Kidney glomerular epithelial cell (primary cell): Measurements from ENCODE around the gene NELFB.

ENCODE experiments used
- DNase-seq: peaks from one replicate; lab custom pipeline; 2025; lab: John Stamatoyannopoulos, UW

Gene NELFB

DNA sequence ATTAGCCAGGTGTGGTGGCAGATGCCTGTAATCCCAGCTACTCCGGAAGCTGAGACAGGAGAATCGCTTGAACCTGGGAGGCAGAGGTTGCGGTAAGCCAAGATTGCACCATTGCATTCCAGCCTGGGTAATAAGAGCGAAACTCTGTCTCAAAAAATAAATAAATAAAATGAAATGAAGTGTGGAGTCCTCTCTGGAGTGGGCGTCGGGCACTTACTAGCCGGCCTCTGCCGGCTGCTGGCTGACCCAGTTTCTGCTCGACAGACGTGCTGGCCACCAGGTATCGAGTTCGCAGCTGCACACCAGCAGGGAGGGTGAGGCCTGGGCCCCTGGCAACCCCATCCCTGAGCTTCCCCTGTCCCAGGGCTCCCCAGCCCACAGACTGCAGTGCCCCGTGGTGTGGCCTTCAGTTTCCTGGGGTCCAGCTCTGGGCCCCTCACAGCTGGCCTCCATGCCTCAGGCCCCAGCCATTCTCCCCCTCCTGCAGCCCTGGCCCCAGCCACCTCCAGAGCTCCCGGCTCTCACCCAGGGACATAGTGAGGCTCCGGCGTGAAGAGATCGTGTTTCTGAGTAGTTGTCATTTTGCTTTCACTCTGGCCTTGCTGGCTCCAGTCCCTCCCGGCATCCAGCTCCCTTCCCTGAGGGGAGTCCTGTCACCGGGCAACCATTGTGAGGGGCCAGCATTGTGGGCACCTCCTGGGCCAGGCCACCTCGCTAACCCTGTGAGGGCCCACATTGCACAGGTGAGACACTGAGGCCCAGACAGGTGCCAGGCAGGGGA, 7.8 kb upstream of the NELFB start:
- no peak for DNase-seq

DNA sequence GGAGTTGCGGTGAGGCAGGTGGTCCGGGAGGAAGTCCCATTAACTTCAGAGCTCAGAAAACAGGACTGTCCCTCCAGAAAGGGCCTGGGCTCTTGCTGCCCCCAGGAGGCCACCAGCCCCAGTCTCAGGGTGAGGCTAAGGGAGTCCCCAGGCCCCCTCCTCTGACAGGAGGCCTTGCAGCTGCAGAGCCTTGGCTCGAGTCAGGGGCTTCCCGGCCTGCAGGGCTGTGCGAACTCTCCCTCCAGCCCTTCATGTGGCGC, 7.3 kb upstream of the NELFB start:
- DNase-seq: no peak

DNA sequence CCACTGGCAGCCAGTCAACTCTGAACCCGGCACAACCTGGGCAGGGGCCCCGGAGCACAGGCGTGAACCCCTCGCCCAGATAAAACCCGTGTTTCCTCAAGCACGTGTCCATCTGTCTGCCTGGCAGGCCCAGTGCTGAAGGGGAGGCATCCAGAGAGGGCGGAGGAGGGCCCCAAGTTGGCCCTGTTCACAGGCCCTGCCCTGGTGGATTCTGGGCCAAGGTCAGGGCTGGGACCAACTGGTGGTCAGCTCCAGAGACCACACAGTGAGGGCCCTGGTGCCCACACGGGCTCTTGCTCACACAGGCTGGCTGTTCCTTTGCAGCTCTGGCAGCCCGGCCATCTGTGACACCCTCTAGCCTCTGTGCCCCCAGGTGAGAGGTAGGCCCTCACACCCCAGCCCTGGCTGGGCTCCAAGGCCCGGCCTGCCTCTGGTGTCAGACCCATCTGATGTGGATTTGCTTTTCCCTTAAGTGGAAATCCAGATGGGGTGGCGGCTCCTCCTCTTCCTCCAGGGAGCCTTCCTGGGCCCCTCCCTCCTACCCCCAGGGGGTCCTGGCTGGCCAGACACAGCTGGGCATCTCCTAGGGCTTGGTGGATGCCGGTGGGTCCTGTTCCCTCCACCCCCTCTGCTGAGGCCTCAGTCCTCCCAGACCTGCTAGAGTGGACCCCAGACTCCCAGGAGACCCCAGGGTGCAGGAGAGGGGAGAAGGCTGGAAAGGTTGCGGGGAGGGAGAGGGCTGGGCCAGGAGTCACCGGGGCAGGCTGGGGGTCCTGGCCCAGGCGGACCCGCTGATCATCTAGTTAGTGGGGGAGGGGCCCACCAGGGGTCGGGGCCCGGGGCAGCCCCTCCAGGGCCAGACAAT, 4.6 kb upstream of the NELFB start:
- no peak for DNase-seq

DNA sequence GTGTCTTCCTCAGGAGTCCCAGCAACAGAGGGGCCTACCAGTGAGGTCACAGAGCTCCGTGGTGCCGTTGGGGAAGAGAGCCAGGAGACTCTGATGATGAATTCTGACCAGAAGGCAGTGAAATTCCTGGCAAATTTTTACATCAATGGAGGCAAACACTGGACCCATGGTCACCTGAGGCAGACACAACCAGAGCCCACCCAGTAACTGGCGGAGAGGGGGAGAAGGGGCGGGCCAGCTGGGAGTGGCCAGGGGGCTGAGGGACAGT, 4.0 kb upstream of the NELFB start, which contains the start of gene STPG3:
Gene STPG3 (plus strand): TSS at position 93 of the 268 bp plus-strand sequence. CDS start 1 bp downstream, at position 94.
- DNase-seq: no peak

DNA sequence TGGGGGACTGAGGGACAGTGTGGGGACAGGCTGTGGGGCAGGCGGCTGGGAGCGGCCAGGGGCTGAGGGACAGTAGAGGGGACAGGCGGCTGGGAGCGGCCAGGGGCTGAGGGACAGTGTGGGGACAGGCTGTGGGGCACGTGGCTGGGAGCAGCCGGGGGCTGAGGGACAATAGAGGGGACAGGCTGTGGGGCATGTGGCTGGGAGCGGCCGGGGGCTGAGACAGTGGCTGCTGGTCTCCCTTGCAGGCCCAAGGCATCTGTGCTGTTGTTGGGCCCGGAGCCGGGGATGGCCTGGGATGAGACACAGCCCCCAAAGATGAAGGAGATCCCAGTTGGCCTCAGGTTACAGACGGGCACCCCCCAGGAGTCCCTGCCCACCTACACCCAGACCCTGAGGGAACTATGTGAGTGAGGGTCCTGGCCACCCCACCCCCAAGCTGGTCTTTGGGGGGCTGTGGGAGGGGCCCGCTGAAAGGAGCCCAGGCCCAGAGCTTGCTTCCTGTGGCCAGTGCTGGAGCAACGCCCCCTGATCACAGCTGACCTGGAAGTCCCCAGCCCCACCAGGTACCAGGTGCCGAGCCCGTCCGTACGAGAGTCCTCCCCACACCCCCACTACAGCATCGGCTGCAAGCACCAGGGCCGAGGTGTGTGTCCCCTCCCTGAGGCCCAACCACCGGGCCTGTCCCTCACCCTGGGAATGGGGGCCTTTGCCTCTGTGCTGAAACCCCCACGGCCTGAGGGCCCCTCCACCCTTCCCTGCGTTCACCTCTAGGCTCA, 3.4 kb upstream of the NELFB start:
- DNase-seq: no peak

DNA sequence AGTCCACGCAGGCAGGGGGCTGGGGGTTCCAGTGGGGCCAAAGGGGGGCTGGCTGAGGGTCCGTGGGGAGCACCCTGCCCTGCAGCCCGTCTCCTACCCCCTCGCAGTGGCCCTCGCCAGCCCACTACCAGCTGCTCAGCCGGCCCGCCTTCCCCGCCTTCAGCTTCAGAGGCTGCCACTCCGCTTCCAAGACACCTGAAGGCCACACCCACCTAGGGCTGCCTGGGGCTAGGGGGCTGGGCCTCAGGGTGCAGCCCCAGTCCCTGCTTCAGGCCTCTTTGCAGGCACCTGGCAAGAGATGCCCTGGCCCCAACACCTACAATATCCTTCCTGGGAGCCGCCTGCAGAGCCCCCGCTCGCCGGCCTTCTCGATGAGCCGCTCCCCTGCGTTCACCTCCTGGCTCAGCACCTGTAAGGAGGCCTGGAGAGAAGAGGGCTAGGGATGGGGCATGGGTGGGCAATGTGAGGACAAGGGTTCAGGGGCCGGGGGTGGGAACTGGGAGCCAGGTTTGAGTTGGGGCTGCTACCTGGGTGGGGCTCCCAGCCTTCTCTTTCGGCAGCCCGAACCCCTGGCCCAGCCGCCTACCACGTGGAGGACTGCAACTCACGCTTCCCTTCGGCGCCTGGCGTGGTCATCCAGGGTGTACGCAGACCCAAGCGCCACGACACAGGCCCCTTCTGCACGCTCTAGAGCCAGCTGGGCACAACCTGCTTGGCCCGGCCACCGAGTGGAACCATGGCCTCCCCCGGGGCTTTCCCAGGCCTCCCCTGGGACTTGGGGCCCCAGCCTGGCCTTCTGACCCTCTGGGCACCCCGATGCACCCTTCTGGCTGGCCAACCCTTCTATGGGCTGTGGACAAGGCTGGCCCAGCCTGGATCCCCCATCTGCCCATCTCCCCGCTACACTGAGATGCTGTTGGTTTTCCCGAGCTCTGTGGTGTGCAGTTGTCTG, 2.3 kb upstream of the NELFB start:
- no peak for DNase-seq

DNA sequence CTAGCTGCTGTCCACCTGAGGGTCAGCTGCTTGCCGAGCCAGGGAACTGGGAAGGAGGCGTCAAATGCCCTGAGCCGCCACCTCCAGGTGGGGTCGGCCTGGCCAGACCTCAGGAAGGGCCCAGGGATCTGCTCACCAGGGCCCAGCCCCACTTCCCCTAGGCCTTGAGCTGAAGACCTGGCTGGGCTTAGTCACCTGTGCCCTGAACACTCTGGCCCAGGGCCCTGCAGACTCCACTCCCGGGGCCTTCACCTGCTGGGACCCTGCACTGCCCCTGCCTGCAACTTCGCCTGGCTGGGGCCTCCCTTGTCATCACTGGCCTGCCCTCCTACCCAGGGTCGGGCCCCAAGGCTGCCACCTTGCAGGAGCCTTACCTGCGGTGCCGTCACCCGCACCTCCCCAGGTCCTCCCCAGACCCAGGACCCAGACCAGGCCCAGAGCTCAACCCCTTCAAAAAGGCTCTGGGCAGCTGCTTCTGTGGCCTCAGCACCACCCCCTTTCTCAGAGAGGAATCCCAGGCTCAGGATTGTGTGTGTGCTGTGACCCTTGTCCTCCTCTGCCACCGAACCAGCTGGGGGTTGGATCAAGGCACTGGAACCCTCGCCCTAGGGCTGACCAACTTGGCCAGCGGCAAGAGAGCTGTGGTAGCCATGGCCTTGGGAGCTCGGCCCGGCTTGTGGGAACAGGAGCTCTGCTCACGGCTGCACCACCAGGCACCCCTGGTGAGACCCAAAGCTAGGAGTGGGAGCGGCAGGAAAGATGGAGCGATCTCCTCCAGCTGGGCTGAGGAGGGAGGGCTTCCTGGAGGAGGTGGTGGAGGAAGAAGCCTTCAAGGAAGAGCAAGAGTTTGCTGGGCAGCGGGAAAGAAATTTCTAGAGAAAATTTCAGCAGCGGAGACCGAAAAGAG, 1.2 kb upstream of the NELFB start:
- DNase-seq: no peak

DNA sequence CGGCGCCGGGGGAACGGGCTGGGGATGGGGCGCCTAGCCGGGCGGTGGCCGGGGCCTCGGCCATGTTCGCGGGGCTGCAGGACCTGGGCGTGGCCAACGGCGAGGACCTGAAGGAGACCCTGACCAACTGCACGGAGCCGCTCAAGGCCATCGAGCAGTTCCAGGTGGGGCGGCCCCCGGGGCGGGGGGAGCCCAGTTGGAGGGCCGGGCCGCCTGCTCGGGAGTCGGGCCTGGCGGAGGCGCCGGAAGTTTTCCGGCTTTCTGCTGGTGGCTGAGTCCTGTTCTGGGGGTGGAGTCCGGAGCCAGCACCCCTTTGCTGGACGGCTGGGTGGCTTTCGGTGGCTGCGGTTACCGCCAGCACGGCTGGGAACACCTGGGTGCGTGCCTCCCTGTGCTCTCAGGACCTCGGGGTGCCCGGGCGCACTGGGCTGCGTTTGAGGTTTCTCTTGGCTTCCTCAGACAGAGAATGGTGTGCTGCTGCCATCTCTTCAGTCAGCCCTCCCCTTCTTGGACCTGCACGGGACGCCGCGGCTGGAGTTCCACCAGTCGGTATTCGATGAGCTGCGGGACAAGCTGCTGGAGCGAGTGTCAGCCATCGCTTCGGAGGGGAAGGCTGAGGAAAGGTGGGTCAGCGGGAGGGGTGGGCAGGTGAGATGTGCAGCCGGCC, 454 bp downstream of the NELFB start:
- peak; percentile 65 for DNase-seq

DNA sequence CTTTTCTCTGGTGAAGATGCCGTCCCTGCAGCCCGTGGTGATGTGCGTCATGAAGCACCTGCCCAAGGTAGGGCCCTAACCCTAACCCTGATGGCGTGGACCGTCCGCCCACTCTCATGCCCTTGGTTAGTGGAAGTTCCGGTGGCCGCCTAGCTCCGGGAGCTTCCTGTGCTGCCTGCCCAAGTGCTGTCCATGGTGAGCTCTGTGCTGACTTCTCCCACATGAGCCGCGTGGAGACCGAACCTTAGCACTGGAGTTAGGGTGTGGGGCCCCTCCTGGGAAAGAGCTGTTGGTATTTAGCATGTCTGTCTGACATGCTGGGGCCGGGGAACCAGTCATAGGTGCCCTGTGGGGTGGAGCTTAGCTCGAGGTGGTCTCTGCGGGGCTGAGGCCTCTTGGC, 1.2 kb downstream of the NELFB start:
- DNase-seq: no peak

DNA sequence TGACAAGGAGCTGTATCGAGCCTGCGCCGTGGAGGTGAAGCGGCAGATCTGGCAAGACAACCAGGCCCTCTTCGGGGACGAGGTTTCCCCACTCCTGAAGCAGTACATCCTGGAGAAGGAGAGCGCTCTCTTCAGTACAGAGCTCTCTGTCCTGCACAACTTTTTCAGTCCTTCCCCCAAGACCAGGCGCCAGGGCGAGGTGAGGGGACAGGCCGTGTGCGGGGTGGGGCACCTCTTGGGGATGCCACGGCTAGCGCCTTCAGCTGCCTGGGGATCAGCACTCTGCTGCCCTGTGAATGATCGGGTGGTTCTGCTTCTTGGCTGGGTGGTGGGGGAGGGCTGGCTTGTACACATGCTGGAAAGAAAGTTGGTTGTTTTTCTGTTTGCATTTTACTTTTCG, 1.7 kb downstream of the NELFB start:
- DNase-seq: no peak

DNA sequence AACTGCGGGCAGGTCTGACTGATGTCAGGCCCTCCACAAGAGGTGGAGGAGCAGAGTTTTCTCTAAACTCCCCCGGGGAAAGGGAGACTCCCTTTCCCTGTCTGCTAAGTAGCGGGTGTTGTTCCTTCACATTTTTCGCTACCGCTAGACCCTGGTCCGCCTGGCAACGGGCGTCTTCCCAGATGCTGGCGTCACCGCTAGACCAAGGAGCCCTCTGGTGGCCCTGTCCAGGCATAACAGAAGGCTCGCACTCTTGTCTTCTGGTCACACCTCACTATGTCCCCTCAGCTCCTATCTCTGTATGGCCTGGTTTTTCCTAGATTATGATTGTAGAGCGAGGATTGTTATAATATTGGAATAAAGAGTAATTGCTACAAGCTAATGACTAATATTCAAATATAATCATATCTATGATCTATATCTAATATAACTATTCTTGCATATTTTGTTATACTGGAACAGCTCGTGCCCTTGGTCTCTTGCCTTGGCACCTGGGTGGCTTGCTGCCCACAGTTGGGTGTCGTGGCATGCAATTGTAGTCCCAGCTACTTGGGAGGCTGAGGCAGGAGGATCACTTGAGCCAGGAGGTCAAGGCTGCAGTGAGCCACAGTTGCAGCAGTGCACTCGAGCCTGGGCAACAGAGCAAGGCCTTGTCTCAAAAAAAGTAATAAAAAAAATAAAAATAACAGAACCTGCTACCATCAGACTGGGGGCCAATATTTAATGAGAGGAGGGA, 7.2 kb downstream of the NELFB start:
- peak; percentile 2 for DNase-seq

DNA sequence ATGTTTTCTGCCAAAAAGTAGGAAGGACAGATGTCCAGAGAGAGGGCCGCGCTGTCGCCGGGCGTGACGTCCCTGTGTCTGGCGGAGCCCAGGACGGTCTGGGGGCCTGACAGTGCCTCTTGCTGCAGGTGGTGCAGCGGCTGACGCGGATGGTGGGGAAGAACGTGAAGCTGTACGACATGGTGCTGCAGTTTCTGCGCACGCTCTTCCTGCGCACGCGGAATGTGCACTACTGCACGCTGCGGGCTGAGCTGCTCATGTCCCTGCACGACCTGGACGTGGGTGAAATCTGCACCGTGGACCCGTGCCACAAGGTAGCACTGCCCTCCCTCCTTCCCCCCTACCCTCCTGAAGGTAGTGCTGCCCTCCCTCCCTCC, 7.8 kb downstream of the NELFB start:
- DNase-seq: no peak

DNA sequence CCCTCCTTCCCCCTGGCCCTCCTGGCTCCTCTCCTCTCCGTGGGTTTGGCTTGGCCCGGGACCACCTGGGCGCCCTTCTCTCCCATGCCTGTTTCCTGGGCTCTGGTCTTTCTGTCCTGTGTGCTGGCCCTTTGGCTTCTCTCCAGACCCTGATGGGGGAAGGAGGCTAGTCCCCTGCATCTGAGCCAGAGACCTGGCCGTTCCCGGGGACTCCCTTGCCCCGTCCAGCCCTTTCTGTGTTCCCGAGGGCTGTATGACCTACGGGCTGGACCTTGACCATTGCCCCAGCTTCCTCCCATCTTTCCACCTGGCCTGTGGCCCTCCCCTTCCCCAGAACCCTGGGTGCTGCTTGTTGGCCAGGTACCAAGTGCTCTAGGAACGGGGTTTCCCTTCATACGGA, 8.4 kb downstream of the NELFB start:
- no peak for DNase-seq

DNA sequence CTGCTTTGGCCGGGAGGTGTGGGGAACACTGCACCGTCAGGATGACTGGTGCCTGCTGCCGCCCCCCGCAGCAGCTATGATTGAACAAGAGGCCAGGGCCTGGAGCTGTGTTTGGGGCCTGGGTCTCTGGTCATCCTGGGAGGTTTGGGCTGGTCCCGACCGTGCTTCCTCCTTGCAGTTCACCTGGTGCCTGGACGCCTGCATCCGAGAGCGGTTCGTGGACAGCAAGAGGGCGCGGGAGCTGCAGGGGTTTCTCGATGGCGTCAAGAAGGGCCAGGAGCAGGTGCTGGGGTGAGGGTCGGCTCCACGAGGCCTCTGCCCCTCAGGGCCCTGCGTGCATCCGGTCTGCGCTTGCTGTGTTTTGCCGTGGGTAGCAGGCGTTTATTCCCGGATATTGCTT, 8.9 kb downstream of the NELFB start:
- DNase-seq: no peak

DNA sequence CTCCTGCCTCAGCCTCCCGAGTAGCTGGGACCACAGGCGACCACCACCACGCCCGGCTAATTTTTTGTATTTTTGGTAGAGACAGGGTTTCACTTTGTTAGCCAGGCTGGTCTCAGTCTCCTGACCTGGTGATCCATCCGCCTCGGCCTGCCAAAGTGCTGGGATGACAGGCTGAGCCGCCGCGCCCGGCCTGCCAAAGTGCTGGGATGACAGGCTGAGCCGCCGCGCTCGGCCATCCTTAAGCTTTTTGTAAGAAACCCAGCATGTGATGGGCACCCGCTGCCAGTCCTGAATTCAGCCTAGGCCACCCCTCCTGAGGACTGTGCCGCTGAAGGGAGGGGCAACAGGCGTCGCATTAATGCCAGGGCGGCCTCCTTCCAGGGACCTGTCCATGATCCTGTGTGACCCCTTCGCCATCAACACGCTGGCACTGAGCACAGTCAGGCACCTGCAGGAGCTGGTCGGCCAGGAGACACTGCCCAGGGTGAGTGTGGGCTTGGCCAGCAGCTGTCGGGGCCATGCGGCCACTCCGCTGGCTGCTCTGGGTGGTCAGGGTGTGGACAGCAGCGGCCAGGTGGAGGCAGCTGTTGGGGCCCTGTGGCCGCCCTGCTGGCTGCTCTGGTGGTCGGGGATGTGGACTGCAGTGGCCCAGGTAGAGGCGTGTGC, 10.5 kb downstream of the NELFB start:
- DNase-seq: no peak

DNA sequence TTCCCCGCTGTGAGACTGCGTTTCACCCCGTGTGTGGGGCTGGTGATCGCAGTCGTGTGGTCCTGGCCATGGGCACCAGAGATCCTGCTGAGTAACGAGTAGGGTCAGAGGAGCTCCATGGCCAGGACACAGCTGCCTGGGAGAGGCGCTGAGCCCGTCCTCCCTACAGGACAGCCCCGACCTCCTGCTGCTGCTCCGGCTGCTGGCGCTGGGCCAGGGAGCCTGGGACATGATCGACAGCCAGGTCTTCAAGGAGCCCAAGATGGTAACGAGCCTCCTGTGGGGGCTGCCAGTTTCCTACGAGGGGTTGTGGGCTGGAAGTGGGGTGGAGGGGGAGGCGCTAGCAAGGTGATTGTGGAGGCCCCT, 11.0 kb downstream of the NELFB start:
- no peak for DNase-seq

DNA sequence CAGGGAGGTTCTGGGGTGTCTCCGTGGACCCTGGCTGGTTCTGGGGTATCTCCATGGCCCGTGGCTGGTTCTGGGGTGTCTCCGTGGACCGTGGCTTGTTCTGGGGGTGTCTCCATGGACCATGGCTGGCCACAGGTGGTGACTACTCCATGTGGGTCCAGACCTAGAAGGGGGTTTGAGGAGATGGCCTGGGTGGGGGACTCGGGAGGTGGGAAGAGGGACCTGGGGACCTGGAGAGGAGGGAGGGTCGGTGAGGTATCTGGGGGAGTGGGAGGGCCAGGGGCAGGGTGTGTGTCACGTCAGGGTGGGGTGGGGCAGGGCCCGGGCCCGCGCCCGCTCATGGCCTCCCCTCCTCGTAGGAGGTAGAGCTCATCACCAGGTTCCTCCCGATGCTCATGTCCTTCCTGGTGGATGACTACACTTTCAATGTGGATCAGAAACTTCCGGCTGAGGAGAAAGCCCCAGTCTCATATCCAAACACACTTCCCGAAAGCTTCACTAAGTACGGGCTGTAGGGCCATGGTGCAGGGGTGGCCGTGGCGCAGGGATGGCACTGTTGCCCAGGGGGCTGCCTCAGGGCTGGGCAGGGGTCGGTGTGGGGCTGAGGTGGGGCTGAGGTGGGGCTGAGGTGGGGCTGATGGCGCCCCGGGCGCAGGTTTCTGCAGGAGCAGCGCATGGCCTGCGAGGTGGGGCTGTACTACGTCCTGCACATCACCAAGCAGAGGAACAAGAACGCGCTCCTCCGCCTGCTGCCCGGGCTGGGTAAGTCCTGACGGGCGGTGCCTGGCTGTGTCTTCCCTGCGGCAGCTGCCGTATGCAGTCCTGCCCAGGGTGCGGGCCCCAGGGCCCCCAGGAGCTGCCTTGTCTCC, 11.7 kb downstream of the NELFB start:
- DNase-seq: no peak

DNA sequence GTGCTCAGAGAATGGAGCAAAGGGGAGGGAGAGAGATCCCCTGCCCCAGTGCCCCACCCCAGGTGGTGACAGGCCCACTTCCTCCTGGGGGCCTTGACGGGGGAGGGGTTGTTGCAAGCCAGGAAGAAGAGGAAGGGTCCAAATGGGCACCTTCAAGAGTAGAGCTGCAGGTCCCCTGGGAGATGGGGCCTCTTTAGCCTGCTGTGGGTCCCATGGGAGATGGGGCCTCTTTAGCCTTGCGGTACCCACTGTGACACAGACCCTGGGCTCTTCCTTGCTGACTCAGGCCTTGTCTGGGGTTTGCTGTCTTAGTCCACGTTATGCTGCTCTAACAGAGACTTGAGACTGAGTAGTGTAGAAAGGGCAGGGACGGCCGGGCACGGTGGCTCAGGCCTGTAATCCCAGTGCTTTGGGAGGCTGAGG, 12.8 kb downstream of the NELFB start:
- no peak for DNase-seq
